Measurements from ENCODE around the gene MEPCE. TPM values are rescaled to one million over a fixed set of nuclear protein-coding genes. Genes with fewer than 3 reads are reported as not detected.
"Not testable (repeated sequence)": the region's sequence is repeated elsewhere in the genome, so short reads cannot be mapped to it uniquely, and the experiment has no call there.

Gene MEPCE
- total RNA-seq (2014; rRNA removed; shearing (Covaris generic)) (37.9 and 44.2 TPM in 2 replicates), total RNA-seq (2022) (54.1 and 65.6 TPM in 2 replicates), Bru-seq, nascent RNA (percentile 80 among the genes with signal in this experiment), BruChase-seq, experiment 1, labeled RNA remaining after a 6-hour chase (percentile 81 among the genes with signal in this experiment), BruChase-seq, experiment 2, labeled RNA remaining after a 2-hour chase (percentile 97 among the genes with signal in this experiment)
- long read RNA-seq, transcript MEPCE-201 (4 exons, 3,030 nt): major isoform, 41 of 51 reads
- long read RNA-seq, partial matches to known transcripts: 2 of 51 reads
- long read RNA-seq, other reads (novel, unspliced or antisense): 8 of 51 reads

- H3K4me2 ChIP-seq (ENCODE audit: low read length): peak within 1 kb of the TSS; percentile 96
- CTCF ChIA-PET (ENCODE audit: unreplicated experiment): interaction anchor here (0.5 kb wide), 1 partner anchor 246 kb away, joined by 3 read pairs; no protein-coding TSS in a partner anchor
- no TSS peak for BruUV-seq (replicated peaks)
- TF ChIP-seq CTCF (conservative IDR thresholded peaks at IDR 0.05; ENCODE audit: low read length) (no peak), EZH2phosphoT487 (IDR thresholded peaks at IDR 0.05; ENCODE audit: borderline replicate concordance, low read depth, low read length) (no peak)
- peak within 1 kb of the TSS; percentile 91 for H3K4me3 ChIP-seq (ENCODE audit: low read depth, low read length, poor library complexity, severe bottlenecking)
- H3K27ac ChIP-seq (ENCODE audit: low read depth, low read length, poor library complexity, severe bottlenecking): peak within 1 kb of the TSS; percentile 93
- H3K9me3 ChIP-seq (ENCODE audit: low read length): no peaks in the 10 kb centered on the region
- peaks cover 50% of the 10 kb centered on the region for H3K4me1 ChIP-seq (ENCODE audit: insufficient read depth, low read length, poor library complexity, severe bottlenecking)
- peaks cover 41% of the 10 kb centered on the region for H3K79me2 ChIP-seq (ENCODE audit: insufficient read depth, low read depth, low read length)
- intact Hi-C loops (cut with micrococcal nuclease; ENCODE audit: unreplicated experiment): loop anchor here (1.0 kb wide), 1 partner anchor 61 kb away; no protein-coding TSS in a partner anchor
- H4K20me1 ChIP-seq (ENCODE audit: insufficient read depth, low read length): peaks cover 9% of the 10 kb centered on the region; the same call in 1 of the 2 replicates
- H3K36me3 ChIP-seq (ENCODE audit: insufficient read depth, low read length): peaks cover 47% of the 10 kb centered on the region
- DNase-seq (ENCODE audit: low spot score): peak; percentile 96
- peak within 1 kb of the TSS; percentile 76; the same call in 1 of the 2 replicates for H2AFZ ChIP-seq (ENCODE audit: low read length)
- POLR2A ChIA-PET: interaction anchor here (0.6 to 2.0 kb wide), 15 partner anchors 8 to 240 kb away, joined by 3 to 7 read pairs (median 3); no protein-coding TSS in a partner anchor
- no peaks in the 10 kb centered on the region for H3K9me2 ChIP-seq (ENCODE audit: insufficient read depth, low read length)
Observed at GRCh38 chr7:100429637-100430492, at the start of gene MEPCE. Gene MEPCE (plus strand): TSS chr7:100429831. CDS start chr7:100430019, 188 bp downstream.

GRCh38 chr7:100380196-100380595, 49.4 kb upstream of the MEPCE start:
- no peaks in the 10 kb centered on the region for H3K9me3 ChIP-seq (ENCODE audit: low read length)
- no peaks in the 10 kb centered on the region for H3K36me3 ChIP-seq (ENCODE audit: insufficient read depth, low read length)
- no peak overlapping the region for H3K4me3 ChIP-seq (ENCODE audit: low read depth, low read length, poor library complexity, severe bottlenecking)
- H3K9me2 ChIP-seq (ENCODE audit: insufficient read depth, low read length): no peaks in the 10 kb centered on the region
- DNase-seq (ENCODE audit: low spot score): no peak
- H3K4me1 ChIP-seq (ENCODE audit: insufficient read depth, low read length, poor library complexity, severe bottlenecking): peaks cover 15% of the 10 kb centered on the region
- H4K20me1 ChIP-seq (ENCODE audit: insufficient read depth, low read length): no peaks in the 10 kb centered on the region
- ChIA-PET CTCF (ENCODE audit: unreplicated experiment) (no interaction called here), POLR2A (interaction anchor here (1.6 kb wide), 1 partner anchor 13 kb away, joined by 3 read pairs; no protein-coding TSS in a partner anchor)
- no peak for TF ChIP-seq EZH2phosphoT487 (IDR thresholded peaks at IDR 0.05; ENCODE audit: borderline replicate concordance, low read depth, low read length)
- no peak for TF ChIP-seq CTCF (conservative IDR thresholded peaks at IDR 0.05; ENCODE audit: low read length)
- no TSS peak for BruUV-seq (replicated peaks)
- H3K27ac ChIP-seq (ENCODE audit: low read depth, low read length, poor library complexity, severe bottlenecking): no peak overlapping the region
- 0 out of 2 replicates have a peak overlapping the region, but pooled peaks have one; percentile 33 for H2AFZ ChIP-seq (ENCODE audit: low read length)
- no peak overlapping the region for H3K4me2 ChIP-seq (ENCODE audit: low read length)
- no peaks in the 10 kb centered on the region for H3K79me2 ChIP-seq (ENCODE audit: insufficient read depth, low read depth, low read length)
- intact Hi-C loops (cut with micrococcal nuclease; ENCODE audit: unreplicated experiment): no loop called here

GRCh38 chr7:100381531-100382233, 47.9 kb upstream of the MEPCE start:
- BruUV-seq (replicated peaks); CTCF ChIA-PET (ENCODE audit: unreplicated experiment): not testable (repeated sequence)

GRCh38 chr7:100382234-100382853, 47.3 kb upstream of the MEPCE start:
- intact Hi-C loops (cut with micrococcal nuclease; ENCODE audit: unreplicated experiment); H3K9me3 ChIP-seq (ENCODE audit: low read length); H3K79me2 ChIP-seq (ENCODE audit: insufficient read depth, low read depth, low read length); H3K9me2 ChIP-seq (ENCODE audit: insufficient read depth, low read length); H2AFZ ChIP-seq (ENCODE audit: low read length); CTCF ChIA-PET (ENCODE audit: unreplicated experiment); H3K4me2 ChIP-seq (ENCODE audit: low read length); BruUV-seq (replicated peaks); H3K4me3 ChIP-seq (ENCODE audit: low read depth, low read length, poor library complexity, severe bottlenecking); H3K36me3 ChIP-seq (ENCODE audit: insufficient read depth, low read length); H3K27ac ChIP-seq (ENCODE audit: low read depth, low read length, poor library complexity, severe bottlenecking); H4K20me1 ChIP-seq (ENCODE audit: insufficient read depth, low read length): not testable (repeated sequence)
- H3K4me1 ChIP-seq (ENCODE audit: insufficient read depth, low read length, poor library complexity, severe bottlenecking): peaks cover 17% of the 10 kb centered on the region
- POLR2A ChIA-PET: interaction anchor here (0.7 to 0.8 kb wide), 2 partner anchors 11 to 72 kb away, joined by 3 to 4 read pairs; no protein-coding TSS in a partner anchor
- DNase-seq (ENCODE audit: low spot score): peak; percentile 18

More at GRCh38 chr7:100381531-100382233, 47.9 kb upstream of the MEPCE start:
- H3K9me3 ChIP-seq (ENCODE audit: low read length); H2AFZ ChIP-seq (ENCODE audit: low read length); H3K9me2 ChIP-seq (ENCODE audit: insufficient read depth, low read length); H3K36me3 ChIP-seq (ENCODE audit: insufficient read depth, low read length); intact Hi-C loops (cut with micrococcal nuclease; ENCODE audit: unreplicated experiment); H4K20me1 ChIP-seq (ENCODE audit: insufficient read depth, low read length); H3K4me2 ChIP-seq (ENCODE audit: low read length); H3K79me2 ChIP-seq (ENCODE audit: insufficient read depth, low read depth, low read length); DNase-seq (ENCODE audit: low spot score); H3K27ac ChIP-seq (ENCODE audit: low read depth, low read length, poor library complexity, severe bottlenecking); H3K4me3 ChIP-seq (ENCODE audit: low read depth, low read length, poor library complexity, severe bottlenecking): not testable (repeated sequence)
- peaks cover 17% of the 10 kb centered on the region for H3K4me1 ChIP-seq (ENCODE audit: insufficient read depth, low read length, poor library complexity, severe bottlenecking)
- POLR2A ChIA-PET: interaction anchor here (0.7 to 0.8 kb wide), 2 partner anchors 12 to 72 kb away, joined by 3 to 4 read pairs; no protein-coding TSS in a partner anchor

All from OCI-LY7 (cell line).